Ramos (cell line): Measurements from ENCODE around the gene LCORL.

ENCODE experiments used
- in situ Hi-C: fragments of 300-500 bp; cut with MboI; formaldehyde crosslinking; loops from one replicate; pipeline ENCODE4 v1.14.3; 2022; ENCODE audit warnings: low sequenced_read_pairs; ENCODE audit not compliant: unreplicated experiment

Gene LCORL

GRCh38 chr4:18020671-18021469, 685 bp downstream of the LCORL start:
- in situ Hi-C loops, result loop anchor here (10.0 to 25.0 kb wide), 2 partner anchors 196 to 459 kb away; no protein-coding TSS in a partner anchor

DNA sequence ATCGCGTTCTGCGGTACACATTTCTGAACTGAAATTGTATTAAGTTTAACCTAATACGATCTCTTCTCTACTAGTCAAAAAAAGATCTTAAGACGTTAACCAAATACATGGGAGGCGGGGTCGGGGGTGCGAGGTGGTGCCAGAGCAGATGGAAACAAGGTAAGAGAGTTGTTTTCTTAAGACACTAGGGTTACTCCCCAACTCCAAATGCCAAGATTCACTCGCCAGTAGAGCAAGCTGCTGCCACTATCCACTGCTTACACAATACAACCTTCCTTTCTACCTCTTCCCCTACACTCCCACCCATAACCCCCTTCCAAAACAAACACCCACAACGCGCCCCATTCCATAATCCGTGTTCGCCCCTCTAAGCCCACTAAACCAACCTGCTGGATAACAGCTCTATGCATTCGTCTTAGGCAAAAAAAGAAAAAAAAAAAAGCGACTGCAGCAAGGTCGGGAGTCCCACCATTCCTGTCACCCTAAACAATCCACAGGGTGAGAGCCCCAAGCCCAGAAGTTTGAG, 1.3 kb downstream of the LCORL start:
- in situ Hi-C loops, result loop anchor here (10.0 to 25.0 kb wide), 2 partner anchors 195 to 458 kb away; no protein-coding TSS in a partner anchor

- in situ Hi-C loops, result loop anchor here (25.0 kb wide), 1 partner anchor 452 kb away; no protein-coding TSS in a partner anchor
Measured at GRCh38 chr4:18014269-18014668, 7.3 kb downstream of the LCORL start.

- in situ Hi-C loops, result loop anchor here (25.0 kb wide), 1 partner anchor 451 kb away; no protein-coding TSS in a partner anchor
Measured at GRCh38 chr4:18012807-18013462, 8.6 kb downstream of the LCORL start.

DNA sequence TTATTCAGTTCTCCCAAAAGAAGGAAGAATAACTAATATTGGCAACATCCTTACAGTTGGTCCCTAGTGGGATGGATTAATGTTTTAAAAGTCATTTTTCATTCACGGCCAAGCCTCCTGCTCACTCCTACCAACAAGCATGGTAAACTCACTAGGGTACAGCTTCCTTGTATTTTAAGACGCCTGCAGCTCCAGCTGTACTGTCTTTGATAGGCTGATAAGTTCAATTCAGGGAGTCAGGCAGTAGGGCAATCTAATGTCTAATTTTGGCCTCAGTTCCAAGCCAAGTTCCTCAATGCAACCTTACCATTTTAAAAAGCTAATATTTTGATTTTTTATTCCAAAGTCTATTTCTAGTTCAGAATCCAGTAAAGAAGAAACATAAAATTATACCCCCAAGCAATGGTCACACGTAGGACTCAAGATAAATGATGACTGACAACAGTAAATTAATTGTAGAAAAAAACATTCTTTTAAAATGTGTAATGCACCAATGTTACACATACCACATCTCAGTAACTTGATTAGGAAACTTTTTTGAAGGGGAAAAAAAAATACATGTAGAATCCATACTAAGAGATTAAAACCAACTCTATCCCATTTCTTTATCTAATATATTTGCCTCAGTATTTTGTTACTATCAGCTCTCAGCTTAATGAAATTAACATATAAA, 9.3 kb downstream of the LCORL start:
- in situ Hi-C loops, result loop anchor here (25.0 kb wide), 1 partner anchor 450 kb away; no protein-coding TSS in a partner anchor

DNA sequence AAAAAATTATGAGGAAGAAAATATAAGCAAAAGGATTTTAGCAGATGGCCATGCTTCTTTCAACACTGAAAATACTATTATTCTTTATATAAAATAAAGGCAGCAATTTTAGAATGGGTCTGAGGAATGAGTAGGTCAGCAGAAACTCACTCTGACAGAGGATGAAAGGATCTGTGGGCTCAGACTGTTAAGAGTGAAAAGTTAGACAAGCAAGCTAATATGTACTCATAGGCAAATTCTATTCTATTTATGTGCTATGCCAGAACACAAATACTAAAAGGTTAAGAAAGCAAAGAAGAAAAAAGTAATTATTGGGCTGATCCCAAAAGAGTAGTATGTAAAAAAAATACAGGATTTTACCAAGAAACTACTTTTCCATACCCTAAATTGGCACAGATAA, 13.9 kb downstream of the LCORL start:
- in situ Hi-C loops, result loop anchor here (25.0 kb wide), 1 partner anchor 445 kb away; no protein-coding TSS in a partner anchor

- in situ Hi-C loops, result loop anchor here (25.0 kb wide), 1 partner anchor 444 kb away; no protein-coding TSS in a partner anchor
Measured at GRCh38 chr4:18006432-18006831, 15.1 kb downstream of the LCORL start.

DNA sequence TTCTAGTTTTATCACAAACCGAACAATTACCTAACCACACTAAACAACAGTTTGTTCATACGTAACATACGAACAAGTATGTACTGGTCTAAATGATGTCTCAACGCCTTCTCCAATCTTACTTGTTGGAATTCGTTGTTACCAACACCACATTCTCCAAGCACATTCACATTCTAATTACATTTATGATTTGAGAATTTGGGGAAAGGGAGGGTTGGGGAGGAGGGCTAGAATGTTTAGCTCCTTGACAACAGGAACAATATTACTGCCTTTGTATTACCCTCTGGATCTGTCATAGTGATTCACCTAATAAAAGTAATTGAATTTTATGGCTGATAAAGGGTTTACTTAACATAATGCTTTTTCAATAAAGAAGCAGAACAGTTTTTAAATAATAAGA, 24.4 kb downstream of the LCORL start:
- in situ Hi-C loops, result no loop called here

GRCh38 chr4:17995165-17995564, 26.4 kb downstream of the LCORL start:
- in situ Hi-C loops, result no loop called here

DNA sequence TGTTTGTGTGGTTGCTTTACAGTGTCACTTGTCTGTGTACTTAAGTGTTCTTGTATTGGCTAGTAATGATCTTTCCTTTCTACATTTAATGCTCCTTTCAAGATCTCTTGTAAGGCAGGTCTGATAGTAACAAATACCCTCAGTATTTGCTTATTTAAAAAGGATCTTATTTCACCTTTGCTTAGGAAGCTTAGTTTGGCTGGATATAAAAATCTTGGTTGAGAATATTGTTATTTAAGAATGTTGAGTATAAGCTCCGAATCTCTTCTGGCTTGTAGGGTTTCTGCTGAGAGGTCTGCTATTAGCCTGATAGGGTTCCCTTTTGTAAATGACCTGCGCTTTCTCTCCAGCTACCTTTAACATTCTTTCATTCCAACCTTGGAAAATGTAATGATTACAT, 35.7 kb downstream of the LCORL start:
- in situ Hi-C loops, result no loop called here

- in situ Hi-C loops, result no loop called here
Measured at GRCh38 chr4:17981063-17981462, 40.5 kb downstream of the LCORL start.

GRCh38 chr4:17968721-17969120, 52.8 kb downstream of the LCORL start:
- in situ Hi-C loops, result no loop called here

GRCh38 chr4:17967078-17967477, 54.5 kb downstream of the LCORL start:
- in situ Hi-C loops, result no loop called here

DNA sequence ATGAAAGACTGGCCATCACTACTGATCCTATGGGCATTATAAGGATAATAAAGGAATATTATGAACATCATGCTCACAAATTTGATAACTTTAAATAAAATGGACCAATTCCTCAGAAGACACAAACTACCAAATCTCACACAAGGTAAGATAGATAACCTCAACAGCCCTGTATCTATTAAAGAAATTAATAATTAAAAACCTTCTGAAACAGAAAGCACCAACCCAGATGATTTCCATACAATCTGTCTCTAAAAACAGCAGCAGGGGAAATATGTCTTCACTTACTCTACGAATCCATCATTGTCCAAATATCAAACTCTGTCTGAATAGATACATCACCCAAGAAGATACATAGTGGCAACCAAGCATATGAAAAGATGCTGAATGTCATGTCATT, 55.2 kb downstream of the LCORL start:
- in situ Hi-C loops, result no loop called here

DNA sequence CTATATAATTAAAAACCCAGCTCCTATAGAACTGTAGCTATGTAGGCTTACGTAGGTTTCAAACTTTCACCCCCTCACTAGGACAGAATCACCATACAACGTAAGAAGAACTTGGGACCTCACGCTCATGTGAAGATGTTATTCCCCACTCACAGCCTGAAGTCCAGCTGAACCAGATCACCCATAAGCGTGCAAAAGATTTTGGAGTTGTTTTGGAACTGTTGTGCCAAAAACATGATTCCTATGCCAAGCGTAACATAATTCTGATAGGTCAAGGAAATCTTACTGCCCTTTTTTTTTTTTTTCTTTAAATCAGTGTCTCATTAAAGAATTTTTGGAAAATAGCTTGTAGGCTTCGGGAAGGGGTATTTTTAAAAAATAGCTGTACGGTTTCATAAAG, 57.0 kb downstream of the LCORL start:
- in situ Hi-C loops, result no loop called here

DNA sequence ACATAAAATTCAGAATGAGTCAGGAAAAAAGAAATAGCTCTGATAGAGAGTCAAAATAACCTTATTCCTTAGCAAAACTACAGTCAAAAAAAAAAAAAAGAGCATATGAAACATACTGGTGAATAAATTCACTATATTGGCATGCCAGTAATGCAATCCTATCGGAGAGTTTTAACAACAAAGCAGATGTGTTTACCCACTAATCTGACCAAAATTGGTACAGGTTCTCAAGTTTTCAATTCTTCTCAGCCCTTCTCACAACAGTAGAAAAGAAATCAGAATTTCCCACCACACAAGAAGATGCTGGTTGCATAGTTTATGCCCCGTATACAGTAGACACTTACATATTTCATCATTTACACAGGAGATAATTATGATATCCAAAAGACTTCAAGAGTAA, 59.4 kb downstream of the LCORL start:
- in situ Hi-C loops, result no loop called here

- in situ Hi-C loops, result no loop called here
Measured at GRCh38 chr4:17961249-17961648, 60.3 kb downstream of the LCORL start.

DNA sequence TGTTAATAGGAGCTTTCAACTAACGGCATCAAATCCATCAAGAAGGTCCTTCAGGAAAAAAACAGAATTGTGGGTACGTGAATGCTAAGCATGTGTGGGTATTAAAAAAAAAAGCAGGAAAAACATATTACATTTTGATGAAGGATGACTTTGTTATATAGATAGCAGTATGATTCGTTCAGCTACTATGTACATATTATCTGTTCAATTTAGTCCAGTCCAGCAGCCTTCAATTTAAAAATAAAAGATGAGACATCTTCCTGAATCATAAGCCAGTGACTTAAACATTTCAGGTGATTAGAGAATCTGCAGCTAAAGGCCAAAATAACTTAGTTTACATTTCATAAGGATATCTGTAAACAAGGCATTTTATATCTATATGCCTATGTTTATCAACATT, 63.4 kb downstream of the LCORL start:
- in situ Hi-C loops, result no loop called here

GRCh38 chr4:17957688-17958087, 63.9 kb downstream of the LCORL start:
- in situ Hi-C loops, result no loop called here

GRCh38 chr4:17956245-17956644, 65.3 kb downstream of the LCORL start:
- in situ Hi-C loops, result no loop called here

DNA sequence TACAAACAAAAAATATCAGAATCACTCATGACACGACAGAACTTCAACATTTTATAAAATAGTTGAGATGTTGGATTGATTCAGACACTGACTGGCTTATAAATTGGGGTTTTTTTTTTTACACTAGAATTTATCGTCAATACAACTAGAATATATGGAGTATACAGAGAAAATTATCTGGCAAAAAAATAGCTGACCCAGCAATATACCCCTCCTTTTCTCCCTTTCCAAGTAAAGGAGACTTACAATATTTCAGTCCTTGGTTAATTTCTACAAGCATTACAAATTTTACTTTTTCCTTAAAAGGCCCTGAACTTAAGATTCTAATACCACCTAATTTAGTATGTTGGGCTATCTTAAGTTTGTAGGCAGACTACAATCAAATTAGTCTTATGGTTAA, 76.3 kb downstream of the LCORL start:
- in situ Hi-C loops, result no loop called here
